GM18909 (cell line): Measurements from ENCODE around the gene ZNF43.
"Not testable (repeated sequence)": the region's sequence is repeated elsewhere in the genome, so short reads cannot be mapped to it uniquely, and the experiment has no call there.

Experiments
- ATAC-seq: cut with Tn5 transposase; IDR thresholded peaks from one replicate; pipeline ENCODE4 v1.9.1; 2021; ENCODE audit warnings: mild to moderate bottlenecking; ENCODE audit not compliant: unreplicated experiment, poor library complexity

ZNF43 gene

GRCh38 chr19:21835810-21836444 lies at the start of gene ZNF43:
TSS of gene ZNF43 (minus strand) at chr19:21836182. CDS start at chr19:21836038, 144 bp downstream.
- ATAC-seq: peak; percentile 97

GRCh38 chr19:21885516-21885915 lies 49.5 kb upstream of the ZNF43 start:
- not testable (repeated sequence) for ATAC-seq

GRCh38 chr19:21884786-21885185 lies 48.8 kb upstream of the ZNF43 start:
- not testable (repeated sequence) for ATAC-seq

- no peak for ATAC-seq
These were observed 47.5 kb upstream of the ZNF43 start for GRCh38 chr19:21883516-21883915.

GRCh38 chr19:21880761-21881160 lies 44.8 kb upstream of the ZNF43 start:
- ATAC-seq: not testable (repeated sequence)

- no peak for ATAC-seq
These were observed 42.7 kb upstream of the ZNF43 start for GRCh38 chr19:21878646-21879045.

- no peak for ATAC-seq
These were observed 42.0 kb upstream of the ZNF43 start for GRCh38 chr19:21877976-21878375.

- ATAC-seq: not testable (repeated sequence)
These were observed 40.6 kb upstream of the ZNF43 start for GRCh38 chr19:21876608-21877007.

- no peak for ATAC-seq
These were observed 21.0 kb upstream of the ZNF43 start for GRCh38 chr19:21856773-21857514.

- peak; percentile 95 for ATAC-seq
These were observed 15.8 kb upstream of the ZNF43 start for GRCh38 chr19:21851596-21852345.

- no peak for ATAC-seq
These were observed 14.8 kb upstream of the ZNF43 start for GRCh38 chr19:21850656-21851255.

- no peak for ATAC-seq
These were observed 12.7 kb upstream of the ZNF43 start for GRCh38 chr19:21848706-21849105.

GRCh38 chr19:21843081-21843480 lies 7.1 kb upstream of the ZNF43 start:
- no peak for ATAC-seq

GRCh38 chr19:21841488-21842097 lies 5.6 kb upstream of the ZNF43 start:
- ATAC-seq: no peak

- no peak for ATAC-seq
These were observed 5.1 kb upstream of the ZNF43 start for GRCh38 chr19:21841081-21841480.

- ATAC-seq: no peak
These were observed 4.0 kb upstream of the ZNF43 start for GRCh38 chr19:21839976-21840375.

- ATAC-seq: no peak
These were observed 2.7 kb upstream of the ZNF43 start for GRCh38 chr19:21838646-21839045.

GRCh38 chr19:21835429-21835809 lies 563 bp downstream of the ZNF43 start:
- no peak for ATAC-seq

- no peak for ATAC-seq
These were observed 2.2 kb downstream of the ZNF43 start for GRCh38 chr19:21833733-21834132.

- no peak for ATAC-seq
These were observed 11.3 kb downstream of the ZNF43 start for GRCh38 chr19:21824679-21825078.
